Measurements from ENCODE around the gene HLA-C.
A peak's percentile ranks its signal among the peaks of the same experiment; 100 is the strongest.
"Not testable (repeated sequence)": the region's sequence is repeated elsewhere in the genome, so short reads cannot be mapped to it uniquely, and the experiment has no call there.

HLA-C gene

GRCh38 chr6:31268836-31269235 is 3.1 kb downstream of the HLA-C start:
- DNase-seq, result no peak

- no peak for DNase-seq
Measured at GRCh38 chr6:31268369-31268765, 3.5 kb downstream of the HLA-C start.

GRCh38 chr6:31267651-31268368 is 4.1 kb downstream of the HLA-C start:
- DNase-seq, result no peak

- DNase-seq, result no peak
Measured at GRCh38 chr6:31266567-31267360, 5.1 kb downstream of the HLA-C start.

- DNase-seq, result no peak
Measured at GRCh38 chr6:31265926-31266325, 6.0 kb downstream of the HLA-C start.

- peak; percentile 61 for DNase-seq
Measured at GRCh38 chr6:31263346-31263933, 8.5 kb downstream of the HLA-C start.

GRCh38 chr6:31259995-31260394 is 11.9 kb downstream of the HLA-C start:
- not testable (repeated sequence) for DNase-seq

GRCh38 chr6:31252625-31253024 is 19.3 kb downstream of the HLA-C start:
- DNase-seq, result no peak

GRCh38 chr6:31251261-31251660 is 20.6 kb downstream of the HLA-C start:
- DNase-seq, result no peak

- DNase-seq, result no peak
Measured at GRCh38 chr6:31249184-31249583, 22.7 kb downstream of the HLA-C start.

- peak; percentile 23 for DNase-seq
Measured at GRCh38 chr6:31247813-31248212, 24.1 kb downstream of the HLA-C start.

- no peak for DNase-seq
Measured at GRCh38 chr6:31246051-31246521, 25.8 kb downstream of the HLA-C start.

- peak; percentile 34 for DNase-seq
Measured at GRCh38 chr6:31243508-31243907, 28.4 kb downstream of the HLA-C start.

GRCh38 chr6:31239854-31240253 is 32.0 kb downstream of the HLA-C start:
- no peak for DNase-seq

GRCh38 chr6:31234101-31234500 is 37.8 kb downstream of the HLA-C start:
- not testable (repeated sequence) for DNase-seq

- DNase-seq, result no peak
Measured at GRCh38 chr6:31228476-31228875, 43.4 kb downstream of the HLA-C start.

GRCh38 chr6:31227143-31227542 is 44.7 kb downstream of the HLA-C start:
- no peak for DNase-seq

- DNase-seq, result no peak
Measured at GRCh38 chr6:31225735-31226134, 46.2 kb downstream of the HLA-C start.

- DNase-seq, result no peak
Measured at GRCh38 chr6:31222496-31222895, 49.4 kb downstream of the HLA-C start.
